Tibial artery (tissue), 4 donors: ENCODE measurements around the gene C20orf141.
"Not testable (repeated sequence)": the region's sequence is repeated elsewhere in the genome, so short reads cannot be mapped to it uniquely, and the experiment has no call there.

Source experiments
- DNase-seq, 2 donors: peaks; one replicate each; pipeline ENCODE4 v3.0.0-alpha.2; 2019
- H3K27ac ChIP-seq, 2 donors: fragments of 200-600 bp; sonication (generic) in 1 of 2; 1 replicate in 1 of 2; 2 replicates in 1 of 2; pipeline ENCODE4 v1.5.1; 2018 to 2019; ENCODE audit warnings: mild to moderate bottlenecking in 1 of 2
- H3K27me3 ChIP-seq, 2 donors: fragments of 200-600 bp; sonication (generic) in 1 of 2; one replicate each; pipeline versions ENCODE4 v1.5.1 to v1.6.0; 2016 to 2019
- H3K36me3 ChIP-seq, 3 donors: fragments of 200-600 bp; sonication (generic) in 2 of 3; one replicate each; pipeline ENCODE4 v1.5.1; 2016 to 2019; ENCODE audit warnings: mild to moderate bottlenecking in 2 of 3
- H3K4me1 ChIP-seq, 4 donors: fragments of 200-600 bp; sonication (generic) in 2 of 4; 1 replicate in 3 of 4; 2 replicates in 1 of 4; pipeline ENCODE4 v1.5.1; 2016 to 2019
- H3K4me3 ChIP-seq, 2 donors: fragments of 200-600 bp; sonication (generic) in 1 of 2; 1 replicate in 1 of 2; 2 replicates in 1 of 2; pipeline ENCODE4 v1.5.1; 2018 to 2019; ENCODE audit warnings: mild to moderate bottlenecking in 2 of 2
- H3K9me3 ChIP-seq, 3 donors: fragments of 200-600 bp; sonication (generic) in 1 of 3; one replicate each; pipeline ENCODE4 v1.5.1; 2016 to 2019
- CTCF ChIP-seq, 2 experiments: fragments of 200-600 bp in 1 of 2; fragments of 450-650 bp in 1 of 2; IDR thresholded peaks; one replicate each; pipeline ENCODE4 v1.5.1; 2017 to 2019; ENCODE audit warnings: antibody characterized with exemption in 2 of 2, mild to moderate bottlenecking in 1 of 2, moderate library complexity in 1 of 2
- intact Hi-C: fragments of 100-400 bp; cut with DNase I; formaldehyde crosslinking; loops from one replicate; pipeline ENCODE4 v1.15.0; 2023; ENCODE audit warnings: low total_unique reads

Gene C20orf141

GRCh38 chr20:2820896-2821869 is 6.4 kb downstream of the C20orf141 start:
- Histone ChIP-seq H3K9me3 (no peaks in the 10 kb centered on the region), H3K27ac (no peak overlapping the region), H3K36me3 (no peaks in the 10 kb centered on the region), H3K4me1 (peaks cover 0 to 22% (median 13%) of the 10 kb centered on the region in 4 donors), H3K27me3 (peaks cover 0 to 52% of the 10 kb centered on the region in 2 donors), H3K4me3 (no peak overlapping the region)
- no peak for TF ChIP-seq CTCF (IDR thresholded peaks at IDR 0.05)
- DNase-seq: peak in 1 of 2 donors; percentile 54
- intact Hi-C loops: no loop called here

- DNase-seq: no peak
- no peak for TF ChIP-seq CTCF (IDR thresholded peaks at IDR 0.05)
- Histone ChIP-seq H3K4me3 (no peak overlapping the region), H3K36me3 (no peaks in the 10 kb centered on the region), H3K27ac (no peak overlapping the region), H3K9me3 (no peaks in the 10 kb centered on the region), H3K27me3 (peaks cover 0 to 47% of the 10 kb centered on the region in 2 donors), H3K4me1 (peaks cover 0 to 22% (median 13%) of the 10 kb centered on the region in 4 donors)
- intact Hi-C loops: no loop called here
These were observed 7.3 kb downstream of the C20orf141 start for GRCh38 chr20:2822073-2822472.

GRCh38 chr20:2825761-2826160 is 11.0 kb downstream of the C20orf141 start:
- intact Hi-C loops: no loop called here
- DNase-seq: no peak
- H3K27ac ChIP-seq: no peak overlapping the region
- no peak for TF ChIP-seq CTCF (IDR thresholded peaks at IDR 0.05)
- H3K27me3 ChIP-seq: peaks cover 0 to 42% of the 10 kb centered on the region in 2 donors
- H3K36me3 ChIP-seq: no peaks in the 10 kb centered on the region
- no peak overlapping the region for H3K4me3 ChIP-seq
- peaks cover 0 to 13% (median 3%) of the 10 kb centered on the region in 4 donors for H3K4me1 ChIP-seq
- no peaks in the 10 kb centered on the region for H3K9me3 ChIP-seq

- TF ChIP-seq CTCF (IDR thresholded peaks at IDR 0.05): no peak
- peaks cover 0 to 33% of the 10 kb centered on the region in 2 donors for H3K27me3 ChIP-seq
- no peak overlapping the region for H3K27ac ChIP-seq
- no peaks in the 10 kb centered on the region for H3K9me3 ChIP-seq
- intact Hi-C loops: no loop called here
- H3K4me3 ChIP-seq: no peak overlapping the region
- DNase-seq: no peak
- peaks cover 0 to 5% (median under 1%) of the 10 kb centered on the region in 4 donors for H3K4me1 ChIP-seq
- no peaks in the 10 kb centered on the region for H3K36me3 ChIP-seq
These were observed 11.9 kb downstream of the C20orf141 start for GRCh38 chr20:2826655-2827054.

GRCh38 chr20:2829376-2829775 is 14.6 kb downstream of the C20orf141 start:
- DNase-seq: no peak
- no peak for TF ChIP-seq CTCF (IDR thresholded peaks at IDR 0.05)
- intact Hi-C loops: no loop called here
- Histone ChIP-seq H3K27me3 (peaks cover 0 to 27% of the 10 kb centered on the region in 2 donors), H3K27ac (no peak overlapping the region), H3K9me3 (no peaks in the 10 kb centered on the region), H3K4me3 (no peak overlapping the region), H3K36me3 (peaks cover 0 to under 1% (median 0%) of the 10 kb centered on the region in 3 donors), H3K4me1 (peaks cover 0 to 7% (median 0%) of the 10 kb centered on the region in 4 donors)

GRCh38 chr20:2831206-2831605 is 16.4 kb downstream of the C20orf141 start:
- not testable (repeated sequence) for H3K9me3 ChIP-seq, H3K27ac ChIP-seq, H3K4me1 ChIP-seq, DNase-seq, H3K4me3 ChIP-seq
- intact Hi-C loops: loop anchor here (10.0 kb wide), 1 partner anchor 136 kb away; the partner anchor contains the start of gene EBF4
- Histone ChIP-seq H3K36me3 (peaks cover 0 to 19% (median 8%) of the 10 kb centered on the region in 3 donors), H3K27me3 (peaks cover 0 to 25% of the 10 kb centered on the region in 2 donors)
